ENCODE measurements around the gene ZMYND15. TPM values are rescaled to one million over a fixed set of nuclear protein-coding genes. Genes with fewer than 3 reads are reported as not detected.

The ZMYND15 gene
- total and polyA plus RNA-seq, 2 of the 4 experiments (the other 2 are of a cell fraction) = 0.07 TPM; not detected in 1

DNA sequence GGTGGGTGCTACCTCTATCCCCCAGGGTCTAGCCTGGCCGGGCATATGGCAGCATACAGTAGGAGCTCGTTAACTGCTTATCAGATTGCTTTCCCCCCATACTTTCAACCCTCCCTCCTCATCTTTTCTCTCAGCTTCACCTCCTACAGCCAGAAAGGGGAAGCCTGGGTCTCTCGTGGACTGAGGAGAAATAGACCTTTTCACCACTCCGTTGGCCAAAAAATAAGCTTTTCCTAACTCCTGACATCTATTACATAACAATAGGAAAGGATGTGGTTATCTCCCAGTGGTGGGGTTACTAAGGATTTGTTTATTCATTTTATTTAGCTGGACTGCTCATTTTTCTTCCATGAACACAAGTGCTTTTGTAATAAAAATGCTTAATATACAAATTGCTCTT, 9.1 kb downstream of the ZMYND15 start:
- H3K4me2 ChIP-seq (ENCODE audit: low read depth, low read length) = no peak overlapping the region
- no peak overlapping the region for H3K18ac ChIP-seq (ENCODE audit: low read depth, low read length)
- peaks cover 2% of the 10 kb centered on the region; the same call in 1 of the 2 replicates for H3K4me1 ChIP-seq (ENCODE audit: control insufficient read depth, insufficient read depth, low read length)
- H4K20me1 ChIP-seq (ENCODE audit: insufficient read depth, low read length) = no peaks in the 10 kb centered on the region
- H4K5ac ChIP-seq (ENCODE audit: low read depth, low read length) = no peak overlapping the region
- H3K9me3 ChIP-seq (ENCODE audit: control insufficient read depth, insufficient read depth, low read length) = no peaks in the 10 kb centered on the region
- peaks cover 49% of the 10 kb centered on the region for H3K27me3 ChIP-seq (ENCODE audit: control insufficient read depth, insufficient read depth, low read length)
- no peak overlapping the region for H3K9ac ChIP-seq (ENCODE audit: low read depth, low read length)
- no peak overlapping the region for H3K14ac ChIP-seq (replicated peaks; ENCODE audit: low read depth, low read length)
- H2AK9ac ChIP-seq (replicated peaks; ENCODE audit: low read depth, low read length, poor library complexity) = no peak overlapping the region
- H2BK15ac ChIP-seq (ENCODE audit: low read depth, low read length) = no peak overlapping the region
- no peak overlapping the region for H2BK5ac ChIP-seq (ENCODE audit: low read depth, low read length, poor library complexity, severe bottlenecking)
- no peaks in the 10 kb centered on the region for H3K9me1 ChIP-seq (ENCODE audit: insufficient read depth, low read length)
- no TSS peak for BruUV-seq (replicated peaks)
- H2AK5ac ChIP-seq (ENCODE audit: low read depth, low read length) = no peak overlapping the region
- in situ Hi-C loops (cut with MboI; ENCODE audit: low sequenced_read_pairs) (no loop called here), dilution Hi-C loops (cut with HindIII; ENCODE audit: low sequenced_read_pairs, unreplicated experiment) (no loop called here), intact Hi-C loops (cut with micrococcal nuclease) (no loop called here)
- no peaks in the 10 kb centered on the region for H3K36me3 ChIP-seq (ENCODE audit: control insufficient read depth, insufficient read depth, low read length)
- no peak overlapping the region for H2BK120ac ChIP-seq (ENCODE audit: low read depth, low read length)
- CTCF ChIA-PET = no interaction called here
- WGBS, 2 experiments (ENCODE audit: extremely low coverage in 2 of 2, insufficient read length in 1 of 2) = no CpG with 5 or more reads among the region's 4 CpGs
- no peak overlapping the region for H3K4ac ChIP-seq (ENCODE audit: low read depth, low read length)
- POLR2A ChIA-PET (ENCODE audit: unreplicated experiment) = no interaction called here
- no peak overlapping the region for H3K4me3 ChIP-seq (ENCODE audit: insufficient read depth, low read depth, low read length)
- no peaks in the 10 kb centered on the region for H3K79me1 ChIP-seq (ENCODE audit: low read depth in 1 of 2, low read length in 2 of 2)
- ATAC-seq (ENCODE audit: low read depth) (no peak), DNase-seq (no peak)
- H2BK20ac ChIP-seq (ENCODE audit: low read depth, low read length) = no peak overlapping the region
- no peak overlapping the region for H3K23ac ChIP-seq (ENCODE audit: low read depth, low read length)
- H2AFZ ChIP-seq (replicated peaks; ENCODE audit: low read length, poor library complexity) = no peak overlapping the region
- H3K56ac ChIP-seq (ENCODE audit: extremely low read depth, insufficient read depth, low read length) = no peak overlapping the region
- no peak for TF ChIP-seq FOS (IDR thresholded peaks at IDR 0.05; ENCODE audit: low read depth, low read length)
- TF ChIP-seq POLR2A (IDR thresholded peaks at IDR 0.05; ENCODE audit: low read depth, low read length) = no peak
- no peak for TF ChIP-seq RAD21 (IDR thresholded peaks at IDR 0.05; ENCODE audit: low read length)
- no peak for TF ChIP-seq MAZ (IDR thresholded peaks at IDR 0.05; ENCODE audit: borderline replicate concordance, low read depth, low read length)
- no peak overlapping the region for H4K91ac ChIP-seq (ENCODE audit: insufficient read depth, low read depth, low read length)
- H4K8ac ChIP-seq (ENCODE audit: low read depth in 2 of 2, low read length in 2 of 2) = no peak overlapping the region
- no peak overlapping the region for H3K27ac ChIP-seq (ENCODE audit: insufficient read depth, low read length)
